IMR-90 (cell line): ENCODE data around the gene ADD2. TPM values are rescaled to one million over a fixed set of nuclear protein-coding genes. Genes with fewer than 3 reads are reported as not detected.

ENCODE experiments used
- ATAC-seq: fragments of 200-7000 bp; cut with Tn5 transposase; 2 replicates; pipeline ENCODE4 v1.9.1; 2020; ENCODE audit warnings: low read depth, mild to moderate bottlenecking, moderate library complexity
- BruUV-seq: library from RNA; stranded (reverse); fragments of 400-500 nt; replicated peaks from 2 replicates; lab custom pipeline; 2021; lab: Mats Ljungman, UMichigan
- CTCF ChIA-PET: fragments of 300-600 bp; formaldehyde crosslinking; extraction: SDS; loops from one replicate; lab custom pipeline; 2021; ENCODE audit warnings: antibody characterized with exemption; lab: Yijun Ruan, JAX
- POLR2A ChIA-PET: fragments of 300-600 bp; sonication (Branson Sonifier 250); formaldehyde crosslinking; loops from one replicate; lab custom pipeline; 2022; ENCODE audit warnings: antibody characterized with exemption; ENCODE audit not compliant: unreplicated experiment; lab: Charles Lee
- DNase-seq: peaks from one replicate; pipeline ENCODE4 v3.0.0; 2013
- H2AFZ ChIP-seq: replicated peaks from 2 replicates; pipeline ENCODE3; 2013; ENCODE audit warnings: low read length, mild to moderate bottlenecking; ENCODE audit not compliant: poor library complexity
- H2AK5ac ChIP-seq: 2 replicates; pipeline ENCODE4 v1.6.1; 2013; ENCODE audit warnings: low read depth, low read length, inconsistent platforms
- H2AK9ac ChIP-seq: replicated peaks from 2 replicates; pipeline ENCODE3; 2013; ENCODE audit warnings: mild to moderate bottlenecking, low read depth, low read length, moderate library complexity; ENCODE audit not compliant: poor library complexity
- H2BK120ac ChIP-seq: 2 replicates; pipeline ENCODE4 v1.6.1; 2013; ENCODE audit warnings: low read depth, low read length, inconsistent platforms
- H2BK15ac ChIP-seq: 3 replicates; pipeline ENCODE4 v1.6.1; 2013; ENCODE audit warnings: low read depth, low read length, inconsistent platforms
- H2BK20ac ChIP-seq: 2 replicates; pipeline ENCODE4 v1.6.1; 2013; ENCODE audit warnings: low read depth, mild to moderate bottlenecking, inconsistent platforms, low read length, moderate library complexity
- H2BK5ac ChIP-seq: 2 replicates; pipeline ENCODE4 v1.6.1; 2013; ENCODE audit warnings: mild to moderate bottlenecking, low read depth, low read length, inconsistent platforms; ENCODE audit not compliant: poor library complexity, severe bottlenecking
- H3K14ac ChIP-seq: replicated peaks from 2 replicates; pipeline ENCODE4 v1.6.1; 2013; ENCODE audit warnings: low read depth, low read length, inconsistent platforms
- H3K18ac ChIP-seq: 2 replicates; pipeline ENCODE4 v1.6.1; 2013; ENCODE audit warnings: low read depth, low read length, control low read depth
- H3K23ac ChIP-seq: 2 replicates; pipeline ENCODE4 v1.6.1; 2013; ENCODE audit warnings: low read depth, low read length, inconsistent platforms
- H3K27ac ChIP-seq: 2 replicates; pipeline ENCODE4 v1.5.1; 2013; ENCODE audit warnings: mild to moderate bottlenecking, control low read depth, low read length; ENCODE audit not compliant: insufficient read depth
- H3K27me3 ChIP-seq: 2 replicates; pipeline ENCODE4 v1.6.1; 2013; ENCODE audit warnings: low read length; ENCODE audit not compliant: control insufficient read depth, insufficient read depth
- H3K36me3 ChIP-seq: 2 replicates; pipeline ENCODE4 v1.6.1; 2013; ENCODE audit warnings: low read length, mixed read lengths; ENCODE audit not compliant: control insufficient read depth, insufficient read depth
- H3K4ac ChIP-seq: 2 replicates; pipeline ENCODE4 v1.6.1; 2013; ENCODE audit warnings: low read depth, low read length, inconsistent platforms
- H3K4me1 ChIP-seq: 2 replicates; pipeline ENCODE4 v1.6.1; 2013; ENCODE audit warnings: low read length, mixed read lengths; ENCODE audit not compliant: control insufficient read depth, insufficient read depth
- H3K4me2 ChIP-seq: 2 replicates; pipeline ENCODE4 v1.6.1; 2013; ENCODE audit warnings: low read depth, mild to moderate bottlenecking, control low read depth, low read length, moderate library complexity
- H3K4me3 ChIP-seq: 2 replicates; pipeline ENCODE4 v1.5.1; 2013; ENCODE audit warnings: low read depth, mild to moderate bottlenecking, control low read depth, low read length, moderate library complexity; ENCODE audit not compliant: insufficient read depth
- H3K56ac ChIP-seq: 2 replicates; pipeline ENCODE4 v1.6.1; 2013; ENCODE audit warnings: low read length, inconsistent platforms; ENCODE audit not compliant: insufficient read depth; ENCODE audit errors: extremely low read depth
- H3K79me1 ChIP-seq, 2 experiments: 2 replicates each; pipeline ENCODE4 v1.6.1; 2013; ENCODE audit warnings: low read length in 2 of 2, inconsistent platforms in 1 of 2, low read depth in 1 of 2
- H3K9ac ChIP-seq: 2 replicates; pipeline ENCODE4 v1.6.1; 2013; ENCODE audit warnings: low read depth, low read length, control low read depth
- H3K9me1 ChIP-seq: 2 replicates; pipeline ENCODE4 v1.6.1; 2013; ENCODE audit warnings: low read length, inconsistent platforms; ENCODE audit not compliant: insufficient read depth
- H3K9me3 ChIP-seq: 2 replicates; pipeline ENCODE4 v1.6.1; 2013; ENCODE audit warnings: low read length; ENCODE audit not compliant: control insufficient read depth, insufficient read depth
- H4K20me1 ChIP-seq: 2 replicates; pipeline ENCODE4 v1.6.1; 2013; ENCODE audit warnings: low read length, inconsistent platforms; ENCODE audit not compliant: insufficient read depth
- H4K5ac ChIP-seq: 2 replicates; pipeline ENCODE4 v1.6.1; 2013; ENCODE audit warnings: mild to moderate bottlenecking, low read depth, low read length, control low read depth
- H4K8ac ChIP-seq, 2 experiments: 2 replicates each; pipeline ENCODE4 v1.6.1; 2013; ENCODE audit warnings: low read depth in 2 of 2, low read length in 2 of 2, control low read depth in 1 of 2, inconsistent platforms in 1 of 2
- H4K91ac ChIP-seq: 2 replicates; pipeline ENCODE4 v1.6.1; 2013; ENCODE audit warnings: low read depth, low read length, inconsistent platforms; ENCODE audit not compliant: insufficient read depth
- BHLHE40 ChIP-seq: fragments of 150-350 bp; IDR thresholded peaks from 2 replicates; pipeline ENCODE4 v1.6.1; 2016; ENCODE audit warnings: mild to moderate bottlenecking, low read depth, low read length
- CEBPB ChIP-seq: IDR thresholded peaks from 2 replicates; pipeline ENCODE4 v1.6.1; 2012; ENCODE audit warnings: low read depth, low read length, improper control_type of control experiment
- CHD1 ChIP-seq: IDR thresholded peaks from 2 replicates; pipeline ENCODE4 v1.6.1; 2012; ENCODE audit warnings: low read depth, low read length, improper control_type of control experiment
- MAFK ChIP-seq: IDR thresholded peaks from 2 replicates; pipeline ENCODE4 v1.6.1; 2012; ENCODE audit warnings: low read depth, low read length, improper control_type of control experiment
- MAZ ChIP-seq: IDR thresholded peaks from 2 replicates; pipeline ENCODE4 v1.6.1; 2012; ENCODE audit warnings: low read depth, mild to moderate bottlenecking, low read length, improper control_type of control experiment, moderate library complexity, borderline replicate concordance
- MXI1 ChIP-seq: IDR thresholded peaks from 2 replicates; pipeline ENCODE4 v1.6.1; 2012; ENCODE audit warnings: low read depth, mild to moderate bottlenecking, low read length, moderate library complexity, borderline replicate concordance
- NFE2L2 ChIP-seq: fragments of 150-350 bp; IDR thresholded peaks from 2 replicates; pipeline ENCODE4 v1.6.1; 2016; ENCODE audit warnings: low read depth, mild to moderate bottlenecking, low read length
- RAD21 ChIP-seq: IDR thresholded peaks from 2 replicates; pipeline ENCODE4 v1.6.1; 2012; ENCODE audit warnings: low read length, improper control_type of control experiment
- RCOR1 ChIP-seq: IDR thresholded peaks from 2 replicates; pipeline ENCODE4 v1.6.1; 2012; ENCODE audit warnings: mild to moderate bottlenecking, low read length, improper control_type of control experiment; ENCODE audit not compliant: insufficient replicate concordance
- RFX5 ChIP-seq: IDR thresholded peaks from 2 replicates; pipeline ENCODE4 v1.8.0; 2012; ENCODE audit warnings: low read depth, mild to moderate bottlenecking, low read length, moderate library complexity
- SMC3 ChIP-seq: fragments of 150-350 bp; IDR thresholded peaks from 2 replicates; pipeline ENCODE4 v1.6.1; 2016; ENCODE audit warnings: low read depth, mild to moderate bottlenecking, antibody characterized with exemption, low read length, moderate library complexity
- USF2 ChIP-seq: fragments of 150-350 bp; IDR thresholded peaks from 2 replicates; pipeline ENCODE4 v1.6.1; 2017; ENCODE audit warnings: mild to moderate bottlenecking, antibody characterized with exemption, low read length, low read depth
- WGBS, 2 experiments: methylation state at CpG; one replicate each; pipeline versions ENCODE4 v1.1.5 to v1.1.7; 2013; ENCODE audit warnings: missing lambda C conversion rate in 2 of 2; ENCODE audit not compliant: insufficient read length in 1 of 2; ENCODE audit errors: extremely low coverage in 2 of 2; 5-methylcytosine and 5-hydroxymethylcytosine counted together
- dilution Hi-C: fragments of 300-500 bp; cut with HindIII; formaldehyde crosslinking; loops from one replicate; pipeline ENCODE4 v1.14.3; 2018; ENCODE audit warnings: low sequenced_read_pairs; ENCODE audit not compliant: unreplicated experiment
- in situ Hi-C: fragments of 300-500 bp; cut with MboI; formaldehyde crosslinking; loops from 3 replicates; pipeline ENCODE4 v1.14.3; 2019; ENCODE audit warnings: low sequenced_read_pairs, inconsistent platforms, mixed read lengths
- intact Hi-C: fragments of 100-400 bp; cut with micrococcal nuclease; formaldehyde crosslinking; loops from 2 replicates; pipeline ENCODE4 v1.10.0; 2022
- polyA plus RNA-seq, 3 experiments: library from polyadenylated mRNA; depleted of rRNA; stranded (reverse); fragments of >200 nt; gene quantifications; 2 replicates each; pipeline ENCODE4 v1.2.3, GENCODE V29; 2012; ENCODE audit warnings: low replicate concordance in 1 of 3
- total RNA-seq: library from RNA; depleted of rRNA; stranded (reverse); fragments of >200 nt; gene quantifications from 2 replicates; pipeline ENCODE4 v1.2.3, GENCODE V29; 2012
- TF ChIP-seq, protein P1 (sequence below): conservative IDR thresholded peaks from 2 replicates; pipeline ENCODE4 v1.5.1; 2012; ENCODE audit warnings: mild to moderate bottlenecking, low read depth, low read length, improper control_type of control experiment
- TF ChIP-seq, protein P2 (sequence below): fragments of 150-350 bp; IDR thresholded peaks from 2 replicates; pipeline ENCODE4 v1.6.1; 2016; ENCODE audit warnings: low read depth, mild to moderate bottlenecking, low read length, moderate library complexity, borderline replicate concordance

ADD2 gene
- total and polyA plus RNA-seq, 2 of the 4 experiments (the other 2 are of a cell fraction), result not detected

DNA sequence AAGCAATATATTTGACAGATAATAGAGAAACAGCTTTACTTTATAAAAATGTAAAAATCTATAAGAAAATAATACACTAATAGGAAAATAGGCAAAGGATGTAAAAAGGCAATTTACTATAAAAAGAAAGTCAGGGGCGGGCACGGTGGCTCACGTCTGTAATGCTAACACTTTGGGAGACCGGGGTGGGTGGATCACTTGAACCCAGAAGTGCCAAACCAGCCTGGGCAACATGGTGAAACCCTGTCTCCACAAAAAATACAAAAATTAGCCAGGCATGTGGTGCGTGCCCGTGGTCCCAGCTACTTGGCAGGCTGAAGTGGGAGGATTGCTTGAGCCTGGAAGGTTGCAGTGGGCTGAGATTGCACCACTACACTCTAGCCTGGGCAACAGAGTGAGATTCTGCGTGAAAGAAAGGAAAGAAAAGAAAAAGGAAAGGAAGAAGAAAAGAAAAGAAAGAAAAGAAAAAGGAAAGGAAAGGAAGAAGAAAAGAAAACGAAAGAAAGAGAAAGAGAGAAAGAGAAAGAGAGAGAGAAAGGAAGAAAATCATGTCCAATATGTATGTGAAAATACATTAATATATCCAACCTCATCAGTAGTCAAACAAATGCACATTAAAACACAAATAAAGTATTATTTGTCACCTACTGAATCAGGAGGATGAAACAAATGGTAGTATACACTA, 65.1 kb downstream of the ADD2 start:
- H3K9ac ChIP-seq, result no peak overlapping the region
- H2AK9ac ChIP-seq, result no peak overlapping the region
- no peak overlapping the region for H3K4ac ChIP-seq
- TF ChIP-seq, protein P1, sequence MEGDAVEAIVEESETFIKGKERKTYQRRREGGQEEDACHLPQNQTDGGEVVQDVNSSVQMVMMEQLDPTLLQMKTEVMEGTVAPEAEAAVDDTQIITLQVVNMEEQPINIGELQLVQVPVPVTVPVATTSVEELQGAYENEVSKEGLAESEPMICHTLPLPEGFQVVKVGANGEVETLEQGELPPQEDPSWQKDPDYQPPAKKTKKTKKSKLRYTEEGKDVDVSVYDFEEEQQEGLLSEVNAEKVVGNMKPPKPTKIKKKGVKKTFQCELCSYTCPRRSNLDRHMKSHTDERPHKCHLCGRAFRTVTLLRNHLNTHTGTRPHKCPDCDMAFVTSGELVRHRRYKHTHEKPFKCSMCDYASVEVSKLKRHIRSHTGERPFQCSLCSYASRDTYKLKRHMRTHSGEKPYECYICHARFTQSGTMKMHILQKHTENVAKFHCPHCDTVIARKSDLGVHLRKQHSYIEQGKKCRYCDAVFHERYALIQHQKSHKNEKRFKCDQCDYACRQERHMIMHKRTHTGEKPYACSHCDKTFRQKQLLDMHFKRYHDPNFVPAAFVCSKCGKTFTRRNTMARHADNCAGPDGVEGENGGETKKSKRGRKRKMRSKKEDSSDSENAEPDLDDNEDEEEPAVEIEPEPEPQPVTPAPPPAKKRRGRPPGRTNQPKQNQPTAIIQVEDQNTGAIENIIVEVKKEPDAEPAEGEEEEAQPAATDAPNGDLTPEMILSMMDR, result no peak
- TF ChIP-seq, protein P2, sequence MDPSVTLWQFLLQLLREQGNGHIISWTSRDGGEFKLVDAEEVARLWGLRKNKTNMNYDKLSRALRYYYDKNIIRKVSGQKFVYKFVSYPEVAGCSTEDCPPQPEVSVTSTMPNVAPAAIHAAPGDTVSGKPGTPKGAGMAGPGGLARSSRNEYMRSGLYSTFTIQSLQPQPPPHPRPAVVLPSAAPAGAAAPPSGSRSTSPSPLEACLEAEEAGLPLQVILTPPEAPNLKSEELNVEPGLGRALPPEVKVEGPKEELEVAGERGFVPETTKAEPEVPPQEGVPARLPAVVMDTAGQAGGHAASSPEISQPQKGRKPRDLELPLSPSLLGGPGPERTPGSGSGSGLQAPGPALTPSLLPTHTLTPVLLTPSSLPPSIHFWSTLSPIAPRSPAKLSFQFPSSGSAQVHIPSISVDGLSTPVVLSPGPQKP, result no peak
- TF ChIP-seq SMC3 (no peak), RFX5 (no peak), USF2 (no peak), MXI1 (no peak), RCOR1 (no peak), MAZ (no peak), MAFK (no peak), RAD21 (no peak), NFE2L2 (no peak), BHLHE40 (no peak), CEBPB (no peak), CHD1 (no peak)
- POLR2A ChIA-PET, result no interaction called here
- DNase-seq (no peak), ATAC-seq (no peak)
- no peak overlapping the region for H3K56ac ChIP-seq
- in situ Hi-C loops (no loop called here), intact Hi-C loops (no loop called here), dilution Hi-C loops (no loop called here)
- BruUV-seq, result no TSS peak
- no peak overlapping the region for H4K8ac ChIP-seq
- no peaks in the 10 kb centered on the region for H4K20me1 ChIP-seq
- no peaks in the 10 kb centered on the region for H3K9me1 ChIP-seq
- H3K23ac ChIP-seq, result no peak overlapping the region
- H3K9me3 ChIP-seq, result no peaks in the 10 kb centered on the region
- H3K27ac ChIP-seq, result no peak overlapping the region
- H3K4me1 ChIP-seq, result no peaks in the 10 kb centered on the region
- H3K18ac ChIP-seq, result no peak overlapping the region
- H2AK5ac ChIP-seq, result no peak overlapping the region
- H3K36me3 ChIP-seq, result no peaks in the 10 kb centered on the region
- H3K27me3 ChIP-seq, result no peaks in the 10 kb centered on the region
- H2AFZ ChIP-seq, result no peak overlapping the region
- no peak overlapping the region for H2BK5ac ChIP-seq
- no peak overlapping the region for H2BK120ac ChIP-seq
- no peaks in the 10 kb centered on the region for H3K79me1 ChIP-seq
- CTCF ChIA-PET, result no interaction called here
- H2BK20ac ChIP-seq, result no peak overlapping the region
- no peak overlapping the region for H3K4me3 ChIP-seq
- no peak overlapping the region for H3K14ac ChIP-seq
- 73% methylated on average over 3 of the region's 8 CpGs; no CpG with 5 or more reads in 1 of the 2 experiments for WGBS, 2 experiments
- no peak overlapping the region for H2BK15ac ChIP-seq
- no peak overlapping the region for H4K5ac ChIP-seq
- no peak overlapping the region for H3K4me2 ChIP-seq
- H4K91ac ChIP-seq, result no peak overlapping the region
